ENCODE results near the gene NDUFA6.

- TF ChIP-seq CTCF (conservative IDR thresholded peaks at IDR 0.05) = no peak
- no peak for TF ChIP-seq ZFX (IDR thresholded peaks at IDR 0.05)
These were observed 23.6 kb downstream of the NDUFA6 start for GRCh38 chr22:42066937-42067336.
